GM19463 (cell line): Measurements from ENCODE around the gene ACOT11.
"Not testable (repeated sequence)": the region's sequence is repeated elsewhere in the genome, so short reads cannot be mapped to it uniquely, and the experiment has no call there.

Experiments
- ATAC-seq: cut with Tn5 transposase; IDR thresholded peaks from one replicate; pipeline ENCODE4 v1.9.1; 2021; ENCODE audit warnings: mild to moderate bottlenecking, moderate library complexity; ENCODE audit not compliant: unreplicated experiment

Gene ACOT11

DNA sequence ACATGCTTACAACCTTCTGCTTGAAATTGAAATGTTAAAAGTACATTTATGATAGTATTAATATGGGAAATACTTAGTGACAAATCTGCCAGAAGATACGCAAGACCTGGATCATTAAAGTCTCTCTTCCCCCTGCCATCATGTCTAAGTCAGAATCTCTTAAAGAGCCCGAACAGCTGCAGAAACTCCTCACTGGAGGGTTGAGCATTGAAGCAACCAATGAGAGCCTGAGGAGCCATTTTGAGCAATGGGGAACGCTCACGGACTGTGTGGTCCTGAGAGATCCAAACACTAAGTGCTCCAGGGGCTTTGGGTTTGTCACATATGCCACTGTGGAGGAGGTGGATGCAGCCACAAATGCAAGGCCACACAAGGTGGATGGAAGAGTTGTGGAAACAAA, 11.4 kb upstream of the ACOT11 start:
- ATAC-seq = not testable (repeated sequence)

GRCh38 chr1:54537611-54538010, 10.4 kb upstream of the ACOT11 start:
- no peak for ATAC-seq

- ATAC-seq = no peak
Observed at GRCh38 chr1:54538538-54538937, 9.5 kb upstream of the ACOT11 start.

DNA sequence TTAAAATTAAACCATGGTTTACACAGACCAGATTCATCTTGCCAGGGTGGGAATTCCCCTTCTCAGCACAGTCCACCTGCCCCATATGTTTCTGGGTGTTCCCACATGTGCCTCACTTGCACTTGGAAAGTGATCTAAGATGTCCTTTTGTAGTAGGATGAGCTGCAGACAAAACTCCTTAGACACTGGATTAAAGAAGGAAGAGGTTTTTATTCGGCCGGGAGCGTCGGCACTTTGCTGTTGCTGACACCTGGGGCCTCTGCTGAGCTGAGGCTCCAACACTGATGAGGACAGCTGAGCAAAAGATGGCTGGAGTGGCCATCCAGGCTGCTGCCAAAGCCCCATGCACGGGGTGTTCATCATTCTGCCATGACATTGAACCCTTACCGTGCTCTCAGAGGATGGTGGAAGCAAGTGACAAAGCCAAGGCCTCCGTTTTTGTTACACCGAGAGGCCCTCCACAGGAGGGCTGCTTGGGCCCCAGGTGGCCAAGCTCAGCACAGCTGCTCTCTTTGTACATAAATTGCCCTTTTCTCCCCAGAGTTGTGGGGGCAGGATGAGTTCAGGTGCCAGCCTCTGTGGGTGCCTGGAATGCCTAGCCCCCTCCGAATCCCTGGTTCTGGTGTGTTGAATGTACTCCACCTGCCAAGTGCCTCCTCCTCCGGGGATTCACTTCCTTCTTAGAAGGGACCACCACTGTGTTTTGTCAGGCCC, 7.3 kb upstream of the ACOT11 start:
- ATAC-seq = no peak

DNA sequence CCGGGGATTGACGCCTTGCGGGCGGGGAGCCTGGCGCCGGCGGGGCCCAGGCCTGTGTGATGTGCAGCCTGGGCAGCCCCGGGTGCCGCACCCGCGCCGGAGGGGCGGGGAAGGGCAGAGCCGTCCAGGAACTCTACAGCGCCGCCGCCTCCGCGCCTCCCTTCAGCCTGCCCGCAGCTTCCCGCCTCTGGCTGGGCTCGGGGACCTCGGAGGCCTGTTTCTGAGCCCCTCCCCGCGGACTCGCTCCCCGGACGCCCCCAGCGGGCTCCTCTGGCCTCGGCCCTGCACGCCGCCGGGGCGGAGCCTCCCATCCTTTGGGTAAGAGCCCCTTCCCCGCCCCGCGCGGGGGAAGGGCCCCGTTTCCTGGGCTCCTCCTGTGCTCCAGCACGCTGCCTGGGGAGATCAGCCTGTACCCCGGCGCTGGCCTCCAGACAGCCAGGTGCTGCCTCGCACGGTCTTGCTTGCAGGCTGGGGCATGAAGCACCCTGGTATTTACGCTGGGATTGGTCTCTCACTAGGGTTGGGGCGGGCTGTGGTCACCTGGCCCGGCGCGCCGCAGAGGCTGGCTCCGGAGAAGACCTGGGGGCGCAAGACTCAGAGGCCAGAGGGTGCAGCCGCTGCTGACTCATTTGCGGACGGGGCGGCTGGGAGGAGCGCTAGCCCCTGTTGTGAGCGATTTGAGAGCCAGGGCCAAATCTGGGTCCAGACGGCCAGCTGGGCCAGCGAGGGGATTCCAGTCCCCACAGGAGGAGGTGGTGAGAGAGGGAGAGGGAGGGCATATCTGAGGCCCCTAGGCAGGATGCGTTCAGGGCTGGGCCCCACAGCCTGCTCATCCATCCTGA, 5.7 kb upstream of the ACOT11 start:
- peak; percentile 74 for ATAC-seq

GRCh38 chr1:54542962-54543539, 5.0 kb upstream of the ACOT11 start:
- ATAC-seq = no peak

- no peak for ATAC-seq
Observed at GRCh38 chr1:54543729-54544496, 4.1 kb upstream of the ACOT11 start.

- no peak for ATAC-seq
Observed at GRCh38 chr1:54545916-54546635, 2.0 kb upstream of the ACOT11 start.

DNA sequence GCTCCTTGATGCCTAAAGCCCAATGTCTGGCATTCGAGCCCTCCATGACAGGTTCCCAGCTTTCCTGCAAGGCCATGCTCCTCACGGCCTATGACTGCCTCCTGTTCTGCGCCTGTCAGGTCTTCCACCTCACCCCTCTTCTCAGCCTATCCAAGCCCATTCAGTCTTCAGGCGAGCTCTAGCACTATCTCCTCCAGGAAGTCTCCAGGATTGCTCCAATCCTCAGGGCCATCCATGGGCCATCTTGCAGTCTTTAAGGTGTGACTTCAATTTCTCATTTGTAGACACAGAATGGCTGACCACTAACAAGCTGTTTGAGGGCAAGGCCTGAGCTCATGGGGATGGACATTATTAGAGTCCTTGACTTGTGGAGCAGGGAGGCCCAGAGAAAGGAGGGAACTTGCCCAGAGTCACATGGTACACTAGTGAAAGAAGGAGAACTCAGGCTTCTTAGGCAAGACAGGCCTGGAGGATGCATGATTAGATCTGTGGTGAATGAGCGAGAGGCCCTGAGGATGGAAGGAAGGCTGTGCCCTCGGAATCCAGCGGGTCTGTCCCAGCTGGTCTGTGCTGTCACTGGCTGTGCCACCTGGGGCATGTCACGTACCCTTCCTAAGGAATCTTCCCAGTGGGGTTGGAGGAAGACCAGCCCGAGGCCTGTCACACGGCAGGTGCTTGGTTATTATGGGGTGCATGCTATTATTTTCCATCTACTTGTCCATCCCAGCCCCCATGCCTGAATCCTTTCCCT, 1.2 kb upstream of the ACOT11 start:
- ATAC-seq = no peak

DNA sequence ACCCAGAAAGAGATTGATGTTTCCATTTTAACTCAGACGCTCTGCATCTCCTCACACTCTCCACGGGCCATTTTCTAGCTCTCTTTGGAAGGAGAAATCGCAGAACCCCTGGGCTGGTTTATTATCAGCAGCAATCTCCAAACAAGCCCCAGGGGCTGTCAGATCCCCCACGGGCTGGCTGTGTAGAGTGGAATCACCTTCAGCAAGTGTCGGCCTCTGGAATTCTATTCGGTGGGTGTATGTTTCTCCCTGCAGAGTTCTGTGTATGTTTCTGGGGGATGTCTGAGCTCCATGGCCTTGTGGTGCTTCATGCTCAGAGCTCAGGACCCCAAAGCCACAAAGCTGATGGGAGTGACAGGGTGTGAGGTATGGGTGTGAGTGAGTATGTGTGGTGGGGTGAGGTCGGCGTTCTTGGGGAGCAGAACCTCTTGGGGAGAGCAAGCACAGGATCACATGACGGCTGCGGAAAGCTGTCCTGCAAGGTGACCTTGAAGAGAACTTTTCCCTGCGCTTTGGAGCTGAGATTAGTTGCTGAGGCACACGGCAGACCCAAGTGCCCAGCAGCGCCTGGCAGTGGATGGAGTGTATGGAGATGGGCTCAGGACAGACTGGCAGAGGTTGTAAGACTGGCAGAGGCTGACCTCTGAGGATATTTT, 489 bp downstream of the ACOT11 start:
- ATAC-seq = no peak

DNA sequence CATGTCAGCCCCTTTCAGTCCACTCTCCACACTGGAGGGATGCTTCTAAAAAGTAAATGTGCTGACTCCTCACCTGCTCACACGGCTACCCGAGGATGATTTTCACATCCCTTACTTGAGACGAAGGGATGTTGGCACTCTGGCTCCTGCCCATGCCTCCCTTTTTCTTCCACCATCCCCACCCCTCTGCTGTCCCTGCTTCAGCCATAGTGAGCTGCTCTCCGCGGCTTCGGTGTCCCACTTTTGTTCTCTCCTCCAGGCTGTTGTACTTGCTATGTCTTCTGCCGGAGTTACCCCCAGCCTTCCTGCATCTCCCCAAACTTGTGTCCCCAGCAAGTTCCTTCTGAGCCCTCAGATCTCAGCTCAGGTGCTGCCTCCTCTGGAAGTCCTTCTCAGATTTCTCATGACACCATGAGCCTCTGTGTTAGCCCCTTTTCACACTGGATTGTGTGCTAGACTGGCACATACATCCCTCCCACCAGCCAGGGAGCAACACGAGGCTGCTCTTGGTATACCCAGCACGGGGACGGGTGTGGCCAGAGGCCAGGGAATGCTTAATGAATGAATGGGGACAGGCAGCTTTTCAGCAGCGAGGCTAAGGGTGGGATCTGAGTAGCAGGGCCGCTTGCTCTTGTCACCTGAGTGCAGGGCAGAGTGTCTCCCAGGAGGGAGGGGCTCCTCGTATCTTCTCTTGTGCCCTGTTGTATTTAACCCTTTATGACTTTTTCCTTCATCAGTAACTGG, 1.3 kb downstream of the ACOT11 start:
- no peak for ATAC-seq

DNA sequence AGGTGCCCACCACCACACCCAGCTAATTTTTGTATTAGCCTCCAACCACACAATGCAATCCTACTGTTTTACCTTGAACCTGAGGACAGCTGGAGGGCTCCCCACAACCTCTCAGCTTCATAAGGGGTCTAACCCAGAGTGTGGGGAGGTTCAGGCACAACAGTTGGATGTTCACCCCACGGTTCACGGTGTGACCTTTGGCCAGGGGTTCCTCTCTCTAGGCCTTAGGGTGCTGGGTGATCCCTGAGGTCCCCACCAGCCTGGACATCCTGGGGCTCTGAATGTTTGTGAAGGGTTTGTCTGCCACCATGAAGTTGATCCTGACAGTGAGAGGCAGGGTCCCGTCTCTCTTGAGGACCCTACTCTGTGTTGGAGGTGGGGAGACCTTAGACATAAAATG, 3.9 kb downstream of the ACOT11 start:
- no peak for ATAC-seq

DNA sequence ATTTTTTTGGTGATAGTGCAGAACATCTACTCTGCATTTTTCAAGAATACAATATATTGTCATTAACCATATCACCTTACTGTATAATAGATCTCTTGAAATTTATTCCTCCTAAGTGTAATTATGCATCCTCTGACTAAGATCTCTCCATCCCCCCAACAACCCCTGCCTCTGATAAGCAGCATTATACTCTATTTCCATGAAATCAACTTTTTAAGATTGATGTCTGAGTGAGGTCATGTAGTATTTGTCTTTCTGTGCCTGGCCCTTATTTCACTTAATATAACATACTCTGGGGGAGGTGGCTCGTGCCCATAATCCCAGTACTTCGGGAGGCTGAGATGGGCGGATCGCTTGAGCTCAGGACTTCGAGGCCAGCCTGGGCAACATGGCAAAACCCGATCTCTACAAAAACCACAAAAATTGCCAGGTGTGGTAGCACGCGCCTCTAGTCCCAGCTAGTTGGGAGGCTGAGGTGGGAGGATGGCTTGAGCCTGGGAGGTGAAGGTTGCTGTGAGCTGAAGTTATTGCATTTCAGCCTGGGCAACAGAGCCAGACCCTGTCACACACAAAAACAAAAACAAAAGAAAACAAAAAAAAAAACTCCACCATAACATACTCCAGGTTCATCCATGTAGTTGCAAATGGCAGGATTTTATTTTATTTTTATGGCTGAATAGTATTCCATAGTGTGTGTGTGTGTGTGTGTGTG, 5.7 kb downstream of the ACOT11 start:
- no peak for ATAC-seq

- ATAC-seq = no peak
Observed at GRCh38 chr1:54556110-54556509, 8.1 kb downstream of the ACOT11 start.

- ATAC-seq = no peak
Observed at GRCh38 chr1:54557671-54558355, 9.8 kb downstream of the ACOT11 start.

- ATAC-seq = no peak
Observed at GRCh38 chr1:54558434-54559030, 10.5 kb downstream of the ACOT11 start.

DNA sequence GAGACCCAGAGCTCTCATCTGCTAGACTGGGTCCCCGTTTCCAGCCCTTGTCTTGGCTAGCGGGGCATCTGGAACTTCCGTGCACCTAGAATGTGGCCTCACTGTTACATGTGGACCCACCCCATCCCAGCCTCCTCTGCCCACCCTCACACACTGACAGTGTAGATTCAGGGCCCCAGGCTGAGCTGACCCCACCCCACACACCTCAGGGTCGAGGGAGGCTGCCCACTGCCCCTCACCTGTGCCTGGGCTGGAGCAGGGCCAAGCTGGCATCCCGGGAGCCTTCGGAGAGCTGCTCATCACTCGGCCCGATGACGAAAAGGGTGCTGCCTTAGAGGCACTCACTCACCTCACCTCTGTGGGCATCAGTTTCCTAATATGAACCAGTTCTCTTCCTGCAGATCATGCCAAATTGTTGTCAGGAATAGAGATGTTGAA, 11.1 kb downstream of the ACOT11 start:
- ATAC-seq = no peak
